NOMO-1 treated with DMSO at 0.1 percent for 48 hours (cell line): ENCODE measurements around the gene HCRT.
"Not testable (repeated sequence)": the region's sequence is repeated elsewhere in the genome, so short reads cannot be mapped to it uniquely, and the experiment has no call there.

Experiments
- DNase-seq: peaks from one replicate; lab custom pipeline; 2025; ENCODE audit not compliant: unreplicated experiment; lab: John Stamatoyannopoulos, UW

HCRT gene

DNA sequence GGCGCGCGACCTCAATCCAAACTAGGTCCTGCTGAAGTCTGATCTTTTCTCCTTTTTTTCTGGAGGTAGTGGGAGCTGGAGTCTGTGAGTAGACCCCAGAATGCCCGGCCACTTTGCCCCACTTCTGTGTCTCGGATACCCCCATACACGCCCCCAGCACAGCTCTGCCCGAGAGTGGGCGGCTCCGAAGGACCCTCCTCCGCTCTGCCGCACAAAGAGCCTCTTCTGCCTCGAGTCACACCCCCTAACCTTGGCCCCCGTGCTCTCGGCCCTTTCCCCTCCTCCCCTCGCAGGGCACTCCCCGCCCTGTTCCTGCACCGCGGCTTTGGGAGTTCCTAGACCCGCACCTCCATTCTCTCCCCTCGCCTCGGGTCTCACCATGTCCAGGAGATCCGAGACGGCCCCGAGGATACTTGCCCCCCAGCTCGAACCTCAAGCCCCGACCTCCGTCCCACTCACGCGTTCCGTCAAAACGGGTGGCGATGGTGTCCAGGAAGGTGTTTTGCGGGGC is 4.8 kb downstream of the HCRT start:
- DNase-seq = no peak

- DNase-seq = peak; percentile 4
Observed at GRCh38 chr17:42179911-42180410, 5.3 kb downstream of the HCRT start.

DNA sequence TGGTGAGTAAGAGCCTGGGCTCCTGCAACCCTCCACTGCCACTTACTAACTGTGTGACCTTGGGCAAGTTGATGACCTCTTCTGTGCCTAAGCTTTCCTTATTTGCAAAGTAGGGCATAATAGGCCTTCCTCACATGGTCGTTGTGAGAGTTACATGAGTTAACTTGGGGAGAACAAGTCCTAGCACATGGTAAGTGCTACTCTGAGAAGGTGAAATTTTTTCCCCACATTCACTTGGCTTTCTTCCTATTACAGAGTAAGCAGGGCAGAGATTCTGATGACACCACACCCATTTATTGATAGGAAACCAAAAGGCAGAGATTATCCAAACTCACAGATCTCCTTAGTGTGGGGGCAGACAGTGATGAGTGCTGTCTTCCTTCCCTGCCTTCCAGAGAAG is 5.9 kb downstream of the HCRT start:
- DNase-seq = no peak

DNA sequence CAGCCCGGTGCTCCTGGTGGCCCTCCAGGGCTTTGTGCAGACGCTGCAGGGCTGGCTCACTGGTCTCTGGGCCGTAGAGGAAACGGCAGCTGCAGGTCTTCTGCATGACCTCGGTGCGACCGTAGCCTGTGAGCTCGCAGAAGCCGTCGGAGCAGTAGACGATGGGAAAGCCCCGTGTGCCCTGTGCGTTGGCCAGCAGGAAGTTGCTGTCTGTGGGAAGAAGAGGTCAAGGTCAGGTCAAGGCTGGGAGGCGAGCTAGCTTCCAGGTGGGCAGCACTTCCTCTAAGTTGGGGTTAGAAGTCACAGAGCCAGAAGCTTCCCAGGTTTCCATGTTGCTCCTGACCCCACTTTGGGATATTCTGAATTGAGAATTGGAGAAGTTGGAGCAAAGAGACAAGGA is 6.4 kb downstream of the HCRT start:
- DNase-seq = no peak

DNA sequence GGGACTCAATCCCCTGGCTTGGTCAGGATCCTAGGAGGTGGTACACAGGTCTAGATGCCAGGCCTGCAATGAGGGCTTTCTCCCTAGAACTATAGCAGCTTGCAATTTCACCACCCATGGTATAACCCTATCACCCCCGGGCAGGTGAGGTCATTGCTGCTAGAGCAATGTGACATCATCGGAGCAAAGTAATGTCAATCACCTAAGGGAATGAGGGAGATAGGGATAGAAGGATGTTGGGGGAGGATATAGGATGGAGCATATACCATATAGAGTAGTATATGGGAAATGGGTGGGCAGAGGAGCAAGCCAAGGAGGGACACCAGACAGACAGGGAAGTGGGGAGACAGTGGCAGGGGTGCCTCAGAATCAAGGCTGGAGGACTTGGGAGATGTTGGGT is 7.6 kb downstream of the HCRT start:
- DNase-seq = no peak

- DNase-seq = no peak
Observed at GRCh38 chr17:42174126-42174783, 11.0 kb downstream of the HCRT start.

DNA sequence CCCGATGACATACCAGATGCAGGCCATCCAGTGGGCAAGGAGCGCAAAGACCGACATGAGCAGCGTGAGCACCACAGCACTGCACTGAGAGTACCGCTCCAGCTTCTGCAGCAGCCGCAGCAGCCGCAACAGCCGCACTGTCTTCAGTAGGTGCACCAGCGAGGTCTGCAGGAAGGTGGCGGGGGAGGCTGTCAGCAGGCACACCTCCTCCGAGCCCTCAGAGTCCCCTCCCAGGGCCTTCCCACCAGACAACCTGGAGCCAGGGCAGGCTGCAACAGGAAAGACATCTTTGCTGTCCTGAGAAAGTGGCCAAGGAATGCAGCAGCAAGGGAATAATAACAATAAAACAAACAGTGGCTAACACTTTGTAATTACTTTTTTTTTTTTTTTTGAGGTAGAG is 13.4 kb downstream of the HCRT start:
- no peak for DNase-seq

DNA sequence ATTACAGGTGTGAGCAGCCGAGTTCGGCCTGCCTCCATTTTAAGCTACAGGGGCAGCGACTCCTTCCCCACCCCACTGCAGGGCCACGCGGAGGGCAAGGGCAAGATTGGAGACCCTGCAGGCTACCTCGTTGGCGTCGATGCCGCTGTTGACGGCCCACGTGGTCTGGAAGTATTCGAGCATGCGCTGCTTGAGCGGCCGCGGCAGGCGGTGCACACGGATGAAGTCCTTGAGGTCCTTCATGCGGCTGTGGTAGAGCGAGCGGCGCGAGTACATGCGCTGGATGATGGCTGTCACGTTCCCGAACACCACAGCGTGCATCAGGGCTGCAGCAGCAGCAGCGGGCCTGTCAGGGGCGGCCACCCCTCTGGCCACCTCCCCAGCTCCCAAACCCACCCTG is 15.9 kb downstream of the HCRT start:
- no peak for DNase-seq

DNA sequence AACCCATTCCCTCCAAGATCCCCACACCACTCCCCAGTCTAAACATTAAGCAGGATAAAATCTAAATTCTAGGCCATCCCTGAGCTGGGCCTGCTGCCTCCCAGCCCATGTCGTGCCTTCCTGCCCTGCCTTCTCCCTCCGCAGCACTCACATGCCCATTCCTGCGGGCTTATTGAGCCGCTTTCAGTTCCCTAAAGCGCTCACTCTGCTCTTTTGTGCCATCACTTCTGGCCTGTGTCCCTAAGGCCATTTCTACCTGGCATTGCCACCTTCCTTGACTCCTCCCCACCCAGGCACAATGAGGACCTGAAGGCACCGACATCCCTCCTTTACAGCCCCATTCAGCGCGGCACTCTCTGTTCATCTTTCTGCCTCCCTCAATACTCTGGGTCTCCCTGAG is 17.4 kb downstream of the HCRT start:
- peak; percentile 26 for DNase-seq

DNA sequence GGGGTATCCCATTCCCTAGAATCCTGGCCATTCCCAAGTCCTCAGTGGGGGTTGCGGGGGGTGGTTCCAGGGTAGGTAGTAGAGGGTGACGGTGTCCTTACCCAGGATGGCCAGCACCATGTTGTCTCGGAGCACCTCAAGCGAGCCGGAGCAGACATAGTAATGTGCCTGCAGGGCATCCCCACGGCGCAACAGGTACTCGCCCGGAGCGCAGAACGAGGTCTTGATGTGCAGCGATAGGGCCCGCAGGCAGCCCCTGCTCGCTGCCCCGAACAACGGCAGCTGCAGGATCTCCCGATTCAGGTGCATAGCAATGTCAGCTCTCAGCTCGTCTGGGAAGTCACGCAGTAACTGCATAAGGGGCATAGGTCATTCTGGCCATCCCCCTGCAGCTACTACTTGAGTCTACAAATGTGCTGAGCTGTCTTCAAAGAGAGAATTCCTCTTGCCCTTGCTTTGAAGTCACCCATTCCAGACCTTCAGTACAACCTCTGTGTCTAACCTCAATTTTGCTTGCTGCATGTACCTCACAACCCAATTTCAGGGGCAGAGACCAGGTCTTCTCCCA is 19.0 kb downstream of the HCRT start:
- no peak for DNase-seq

DNA sequence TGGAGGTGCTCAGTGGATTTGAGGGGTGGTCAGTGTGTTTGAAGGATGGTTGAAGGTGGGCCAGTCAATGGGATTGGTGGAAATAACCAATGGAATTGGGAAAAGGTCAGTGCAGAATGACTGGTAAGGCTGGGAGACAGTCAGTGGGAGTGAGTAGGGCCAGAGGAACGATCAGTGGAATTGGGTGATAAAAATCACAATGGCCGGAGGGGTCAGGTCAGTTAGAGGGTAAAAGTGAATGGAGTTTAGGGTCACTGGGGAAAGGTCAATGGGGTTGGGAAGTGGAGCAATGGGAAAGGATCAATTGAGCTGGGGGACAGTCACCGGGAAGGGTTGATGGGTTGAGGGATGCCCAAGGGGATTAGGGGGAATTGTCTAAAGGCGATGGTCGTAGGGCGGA is 19.5 kb downstream of the HCRT start:
- no peak for DNase-seq

GRCh38 chr17:42163696-42164407 is 21.4 kb downstream of the HCRT start:
- no peak for DNase-seq

DNA sequence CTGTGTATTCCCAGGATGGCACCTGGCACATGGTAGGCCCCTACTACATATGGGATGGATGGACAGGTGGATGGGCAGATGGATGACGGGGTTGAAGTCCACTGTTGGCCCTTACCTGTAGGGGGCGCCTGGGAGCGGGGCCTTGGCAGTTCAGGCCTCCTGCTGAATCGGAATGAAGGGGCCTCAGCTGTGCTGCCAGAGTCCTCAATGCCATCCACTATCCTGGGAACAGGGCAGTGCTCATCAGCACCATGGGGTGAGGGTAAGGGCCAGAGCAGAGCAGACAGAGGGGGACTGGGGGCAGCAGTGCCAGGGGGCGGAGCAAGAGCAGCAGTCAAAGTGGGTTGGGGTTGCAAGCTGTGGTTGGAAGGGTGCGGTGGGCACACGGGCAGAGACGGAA is 22.1 kb downstream of the HCRT start:
- no peak for DNase-seq

DNA sequence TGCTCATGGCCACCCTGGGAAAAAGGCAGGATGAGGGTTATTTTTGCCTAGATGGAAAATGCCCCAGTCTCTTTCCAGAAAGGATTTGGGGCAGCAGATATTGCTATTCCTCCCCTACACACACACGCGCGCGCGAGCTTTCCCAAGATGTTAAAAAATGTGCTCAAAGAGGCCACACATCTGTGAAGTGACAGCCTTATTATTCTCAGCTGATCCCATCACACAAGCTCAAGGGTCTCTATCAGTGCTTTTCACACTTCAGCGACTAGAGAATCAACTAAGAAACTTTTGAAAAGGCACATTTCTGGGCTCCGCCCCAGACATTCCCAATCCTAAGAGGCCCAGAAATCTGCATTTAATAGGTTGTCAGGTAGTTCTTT is 24.7 kb downstream of the HCRT start:
- no peak for DNase-seq

DNA sequence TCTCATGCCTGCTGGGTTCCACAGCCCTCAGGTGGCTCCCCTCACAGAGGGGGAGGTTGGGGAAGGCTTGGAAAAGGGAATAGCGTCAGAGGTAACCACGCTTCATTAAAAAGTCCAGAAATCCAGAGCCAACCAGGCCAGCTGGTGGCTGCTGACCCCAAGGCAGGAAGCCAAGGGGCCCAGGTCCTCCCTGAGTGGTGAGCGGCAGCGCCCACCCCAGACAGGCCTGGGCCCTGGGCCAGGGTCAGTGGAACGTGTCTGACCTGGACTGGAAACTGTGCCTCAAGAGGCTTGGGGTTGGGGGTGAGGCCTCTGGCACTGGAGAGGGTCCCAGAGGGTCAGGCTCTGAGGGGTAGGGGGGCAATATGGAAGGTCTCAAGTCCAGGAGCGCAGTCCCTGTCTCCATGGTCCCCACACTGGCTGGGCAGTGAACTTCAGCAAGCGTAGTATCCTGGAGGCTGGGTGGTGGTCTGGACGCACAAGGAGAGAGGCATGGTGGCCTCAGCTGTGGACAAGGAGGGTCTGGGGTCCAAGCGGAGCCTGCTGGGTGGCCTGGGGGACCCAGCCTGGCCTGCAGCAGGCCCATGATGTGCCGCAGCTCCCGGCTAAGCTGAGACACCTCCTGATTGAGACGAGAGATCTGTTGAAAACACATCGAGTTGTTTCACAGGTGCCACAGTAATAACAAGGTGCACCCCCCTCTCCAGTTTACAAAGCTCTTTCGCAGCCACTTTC is 25.3 kb downstream of the HCRT start:
- no peak for DNase-seq

DNA sequence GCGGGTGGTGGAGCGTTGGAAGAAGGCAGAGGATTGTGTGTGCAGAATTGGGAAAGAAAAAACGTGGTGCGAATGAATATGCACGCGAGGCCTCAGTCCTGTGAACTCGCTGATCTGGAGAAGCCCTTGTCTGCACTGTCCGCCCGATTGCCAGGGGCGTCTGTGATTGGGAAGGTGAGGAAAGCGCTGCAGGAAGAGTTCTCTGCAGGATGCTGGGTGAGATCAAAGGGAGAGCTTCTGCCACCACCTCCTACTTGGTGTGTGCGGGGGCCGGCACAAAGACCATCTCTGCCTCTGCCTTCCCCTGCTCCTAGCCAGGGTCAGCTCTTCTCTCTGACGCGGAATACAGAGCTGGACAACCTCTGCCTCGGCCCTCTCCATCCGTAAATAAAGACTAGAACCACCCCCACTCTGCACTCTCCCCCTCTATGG is 29.6 kb downstream of the HCRT start:
- no peak for DNase-seq

DNA sequence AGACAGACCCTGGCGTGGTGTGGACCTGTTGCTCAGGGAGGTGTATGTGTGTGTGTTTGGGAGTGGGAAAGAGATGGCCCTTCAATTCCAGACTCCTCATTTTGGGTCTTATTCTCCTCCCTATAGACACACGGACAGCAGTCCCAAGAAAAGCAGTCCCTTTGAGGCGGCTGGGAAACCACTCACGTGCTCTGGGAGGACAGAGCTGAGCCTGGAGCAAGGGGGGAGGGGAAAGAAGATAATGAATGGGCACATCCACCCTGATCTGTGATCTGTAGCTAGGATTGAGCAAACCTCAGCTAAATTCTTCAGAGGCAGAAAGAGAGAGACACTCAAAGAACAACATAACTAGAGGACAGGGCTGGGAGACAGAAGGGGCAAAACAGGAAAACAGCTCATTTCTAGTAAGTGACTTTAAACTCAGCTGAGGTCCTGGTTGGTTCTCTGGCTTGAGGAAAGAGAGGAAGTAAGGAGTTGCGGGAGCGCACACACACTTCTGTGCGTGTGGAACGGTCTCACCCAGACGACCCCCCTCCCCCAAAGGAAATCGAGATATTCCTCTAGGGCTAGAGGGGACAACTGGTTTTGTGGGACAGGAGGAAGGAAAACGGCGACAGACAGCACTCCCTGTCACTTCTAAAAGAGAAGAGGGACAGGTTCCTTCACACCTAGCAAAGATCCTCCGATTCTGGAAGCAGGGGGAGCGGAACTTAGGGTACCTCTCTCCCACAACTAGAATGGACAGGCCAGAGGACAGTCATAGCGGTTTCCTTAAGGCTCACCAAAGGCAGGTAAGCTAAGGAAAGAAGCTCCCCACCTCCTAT is 31.1 kb downstream of the HCRT start:
- DNase-seq = peak; percentile 44

DNA sequence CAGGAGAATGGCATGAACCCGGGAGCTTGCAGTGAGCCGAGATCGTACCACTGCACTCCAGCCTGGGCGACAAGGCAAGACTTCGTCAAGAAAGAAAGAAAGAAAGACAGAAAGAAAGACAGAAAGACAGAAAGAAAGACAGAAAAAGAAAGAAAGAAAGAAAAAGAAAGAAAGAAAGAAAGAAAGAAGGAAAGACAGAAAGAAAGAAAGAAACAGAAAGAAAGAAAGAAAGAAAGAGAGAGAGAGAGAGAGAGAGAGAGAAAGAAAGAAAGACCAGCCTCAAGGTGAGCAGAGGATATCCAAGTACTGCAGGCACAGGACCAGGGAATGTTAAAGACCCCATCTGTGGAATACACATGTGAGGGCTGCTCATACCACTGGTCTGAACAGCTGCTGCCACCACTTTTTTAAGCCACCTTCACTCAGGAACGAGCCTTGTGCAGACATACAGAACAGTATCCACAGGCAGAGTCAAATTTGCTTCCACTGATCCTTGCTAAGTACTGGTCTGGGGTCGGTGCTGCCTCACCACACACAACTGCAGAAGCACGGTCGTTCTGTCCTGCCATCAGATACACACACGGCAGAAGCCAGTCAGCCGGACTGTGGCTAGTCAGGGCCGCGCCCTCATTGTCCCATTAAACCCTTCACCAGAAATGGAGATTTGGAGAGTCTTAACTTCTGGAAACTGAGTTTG is 38.2 kb downstream of the HCRT start:
- no peak for DNase-seq

DNA sequence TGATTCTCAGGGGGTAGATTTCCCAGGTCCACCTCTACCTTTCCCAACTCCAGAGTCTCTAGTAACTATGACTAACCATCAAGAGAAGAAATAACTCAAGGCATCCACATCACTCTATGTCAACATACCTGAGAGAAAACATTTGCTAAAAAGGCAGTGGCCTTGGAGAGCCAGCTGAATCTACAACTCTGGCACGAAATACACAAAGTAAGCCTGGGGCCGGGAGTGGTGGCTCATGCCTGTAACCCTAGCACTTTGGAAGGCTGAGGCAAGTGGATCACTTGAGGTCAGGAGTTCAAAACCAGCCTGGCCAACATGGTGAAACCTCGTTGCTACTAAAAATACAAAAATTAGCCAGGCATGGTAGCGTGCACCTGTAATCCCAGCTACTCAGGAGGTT is 42.1 kb downstream of the HCRT start:
- DNase-seq = not testable (repeated sequence)

- DNase-seq = no peak
Observed at GRCh38 chr17:42142371-42142896, 42.8 kb downstream of the HCRT start.
